ENCODE measurements around the gene ANKRD65.
"Not testable (repeated sequence)": the region's sequence is repeated elsewhere in the genome, so short reads cannot be mapped to it uniquely, and the experiment has no call there.

DNA sequence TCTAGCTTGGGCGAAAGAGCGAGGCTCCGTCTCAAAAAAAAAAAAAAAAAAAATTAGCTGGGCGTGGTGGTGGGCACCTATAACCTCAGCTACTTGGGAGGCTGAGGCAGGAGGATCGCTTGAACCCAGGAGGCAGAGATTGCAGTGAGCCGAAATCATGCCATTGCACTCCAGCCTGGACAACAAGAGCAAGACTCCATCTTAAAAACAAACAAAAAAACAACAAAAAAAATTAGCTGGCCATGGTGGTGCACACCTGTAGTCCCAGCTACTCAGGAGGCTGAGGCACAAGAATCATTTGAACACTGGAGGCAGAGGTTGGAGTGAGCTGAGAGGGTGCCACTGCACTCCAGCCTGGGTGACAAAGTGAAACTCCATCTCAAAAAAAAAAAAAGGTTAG, 7.9 kb upstream of the ANKRD65 start:
- TF ChIP-seq POLR2A (IDR thresholded peaks at IDR 0.05; ENCODE audit: borderline replicate concordance, extremely low read depth, insufficient read depth, insufficient read length); CEBPB (IDR thresholded peaks at IDR 0.05; ENCODE audit: low read depth); POLR2AphosphoS5 (IDR thresholded peaks at IDR 0.05; ENCODE audit: low read depth, low read length): not testable (repeated sequence)
- TF ChIP-seq, protein P1, sequence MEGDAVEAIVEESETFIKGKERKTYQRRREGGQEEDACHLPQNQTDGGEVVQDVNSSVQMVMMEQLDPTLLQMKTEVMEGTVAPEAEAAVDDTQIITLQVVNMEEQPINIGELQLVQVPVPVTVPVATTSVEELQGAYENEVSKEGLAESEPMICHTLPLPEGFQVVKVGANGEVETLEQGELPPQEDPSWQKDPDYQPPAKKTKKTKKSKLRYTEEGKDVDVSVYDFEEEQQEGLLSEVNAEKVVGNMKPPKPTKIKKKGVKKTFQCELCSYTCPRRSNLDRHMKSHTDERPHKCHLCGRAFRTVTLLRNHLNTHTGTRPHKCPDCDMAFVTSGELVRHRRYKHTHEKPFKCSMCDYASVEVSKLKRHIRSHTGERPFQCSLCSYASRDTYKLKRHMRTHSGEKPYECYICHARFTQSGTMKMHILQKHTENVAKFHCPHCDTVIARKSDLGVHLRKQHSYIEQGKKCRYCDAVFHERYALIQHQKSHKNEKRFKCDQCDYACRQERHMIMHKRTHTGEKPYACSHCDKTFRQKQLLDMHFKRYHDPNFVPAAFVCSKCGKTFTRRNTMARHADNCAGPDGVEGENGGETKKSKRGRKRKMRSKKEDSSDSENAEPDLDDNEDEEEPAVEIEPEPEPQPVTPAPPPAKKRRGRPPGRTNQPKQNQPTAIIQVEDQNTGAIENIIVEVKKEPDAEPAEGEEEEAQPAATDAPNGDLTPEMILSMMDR (IDR thresholded peaks at IDR 0.05 in 2 of 3, conservative IDR thresholded peaks at IDR 0.05 in 1 of 3; ENCODE audit: borderline replicate concordance in 1 of 3, insufficient read depth in 1 of 3, low read depth in 2 of 3, low read length in 2 of 3), result not testable (repeated sequence)
- TF ChIP-seq, protein P2, sequence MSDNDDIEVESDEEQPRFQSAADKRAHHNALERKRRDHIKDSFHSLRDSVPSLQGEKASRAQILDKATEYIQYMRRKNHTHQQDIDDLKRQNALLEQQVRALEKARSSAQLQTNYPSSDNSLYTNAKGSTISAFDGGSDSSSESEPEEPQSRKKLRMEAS (IDR thresholded peaks at IDR 0.05), result not testable (repeated sequence)
- TF ChIP-seq, protein P3, sequence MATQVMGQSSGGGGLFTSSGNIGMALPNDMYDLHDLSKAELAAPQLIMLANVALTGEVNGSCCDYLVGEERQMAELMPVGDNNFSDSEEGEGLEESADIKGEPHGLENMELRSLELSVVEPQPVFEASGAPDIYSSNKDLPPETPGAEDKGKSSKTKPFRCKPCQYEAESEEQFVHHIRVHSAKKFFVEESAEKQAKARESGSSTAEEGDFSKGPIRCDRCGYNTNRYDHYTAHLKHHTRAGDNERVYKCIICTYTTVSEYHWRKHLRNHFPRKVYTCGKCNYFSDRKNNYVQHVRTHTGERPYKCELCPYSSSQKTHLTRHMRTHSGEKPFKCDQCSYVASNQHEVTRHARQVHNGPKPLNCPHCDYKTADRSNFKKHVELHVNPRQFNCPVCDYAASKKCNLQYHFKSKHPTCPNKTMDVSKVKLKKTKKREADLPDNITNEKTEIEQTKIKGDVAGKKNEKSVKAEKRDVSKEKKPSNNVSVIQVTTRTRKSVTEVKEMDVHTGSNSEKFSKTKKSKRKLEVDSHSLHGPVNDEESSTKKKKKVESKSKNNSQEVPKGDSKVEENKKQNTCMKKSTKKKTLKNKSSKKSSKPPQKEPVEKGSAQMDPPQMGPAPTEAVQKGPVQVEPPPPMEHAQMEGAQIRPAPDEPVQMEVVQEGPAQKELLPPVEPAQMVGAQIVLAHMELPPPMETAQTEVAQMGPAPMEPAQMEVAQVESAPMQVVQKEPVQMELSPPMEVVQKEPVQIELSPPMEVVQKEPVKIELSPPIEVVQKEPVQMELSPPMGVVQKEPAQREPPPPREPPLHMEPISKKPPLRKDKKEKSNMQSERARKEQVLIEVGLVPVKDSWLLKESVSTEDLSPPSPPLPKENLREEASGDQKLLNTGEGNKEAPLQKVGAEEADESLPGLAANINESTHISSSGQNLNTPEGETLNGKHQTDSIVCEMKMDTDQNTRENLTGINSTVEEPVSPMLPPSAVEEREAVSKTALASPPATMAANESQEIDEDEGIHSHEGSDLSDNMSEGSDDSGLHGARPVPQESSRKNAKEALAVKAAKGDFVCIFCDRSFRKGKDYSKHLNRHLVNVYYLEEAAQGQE (IDR thresholded peaks at IDR 0.05; ENCODE audit: low read depth), result not testable (repeated sequence)
